Sigmoid colon (tissue), 4 donors: ENCODE data around the gene ZNF831.

Source experiments
- POLR2A ChIP-seq, 2 donors: fragments of 450-650 bp; IDR thresholded peaks; one replicate each; pipeline ENCODE4 v1.6.1; 2016; ENCODE audit warnings: antibody characterized with exemption in 2 of 2, mild to moderate bottlenecking in 2 of 2, moderate library complexity in 2 of 2
- POLR2AphosphoS5 ChIP-seq, 4 donors: sonication (generic); formaldehyde crosslinking; IDR thresholded peaks; one replicate each; pipeline ENCODE4 v1.6.1; 2017; ENCODE audit warnings: antibody characterized with exemption in 4 of 4
- TF ChIP-seq, protein P1 (sequence below), 4 experiments: fragments of 450-650 bp in 3 of 4; fragments of 200-600 bp in 1 of 4; IDR thresholded peaks; one replicate each; pipeline ENCODE4 v1.5.1; 2016 to 2019; ENCODE audit warnings: antibody characterized with exemption in 4 of 4, mild to moderate bottlenecking in 3 of 4, moderate library complexity in 2 of 4

DNA sequence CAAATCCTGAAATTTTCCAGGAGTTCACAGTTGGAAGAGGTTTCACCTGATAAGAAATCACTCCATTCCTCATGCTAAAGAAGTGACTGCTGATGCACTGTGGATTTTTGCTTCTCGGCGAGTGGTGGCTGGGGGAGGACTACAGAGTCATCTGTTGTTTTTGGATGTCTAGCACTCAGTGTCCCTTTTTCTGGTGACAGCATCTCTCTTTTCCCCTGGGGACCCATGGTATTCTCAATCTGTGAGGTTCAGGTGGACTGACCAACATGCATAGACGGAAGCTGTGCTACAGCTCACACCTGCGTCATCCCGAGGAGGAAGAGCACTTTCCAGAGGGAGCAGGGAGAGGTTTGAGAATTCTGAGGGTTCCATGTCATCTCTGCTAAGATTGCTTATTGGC lies 42.7 kb upstream of the ZNF831 start:
- TF ChIP-seq POLR2A (IDR thresholded peaks at IDR 0.05) (no peak), POLR2AphosphoS5 (IDR thresholded peaks at IDR 0.05) (no peak)
- TF ChIP-seq, protein P1, sequence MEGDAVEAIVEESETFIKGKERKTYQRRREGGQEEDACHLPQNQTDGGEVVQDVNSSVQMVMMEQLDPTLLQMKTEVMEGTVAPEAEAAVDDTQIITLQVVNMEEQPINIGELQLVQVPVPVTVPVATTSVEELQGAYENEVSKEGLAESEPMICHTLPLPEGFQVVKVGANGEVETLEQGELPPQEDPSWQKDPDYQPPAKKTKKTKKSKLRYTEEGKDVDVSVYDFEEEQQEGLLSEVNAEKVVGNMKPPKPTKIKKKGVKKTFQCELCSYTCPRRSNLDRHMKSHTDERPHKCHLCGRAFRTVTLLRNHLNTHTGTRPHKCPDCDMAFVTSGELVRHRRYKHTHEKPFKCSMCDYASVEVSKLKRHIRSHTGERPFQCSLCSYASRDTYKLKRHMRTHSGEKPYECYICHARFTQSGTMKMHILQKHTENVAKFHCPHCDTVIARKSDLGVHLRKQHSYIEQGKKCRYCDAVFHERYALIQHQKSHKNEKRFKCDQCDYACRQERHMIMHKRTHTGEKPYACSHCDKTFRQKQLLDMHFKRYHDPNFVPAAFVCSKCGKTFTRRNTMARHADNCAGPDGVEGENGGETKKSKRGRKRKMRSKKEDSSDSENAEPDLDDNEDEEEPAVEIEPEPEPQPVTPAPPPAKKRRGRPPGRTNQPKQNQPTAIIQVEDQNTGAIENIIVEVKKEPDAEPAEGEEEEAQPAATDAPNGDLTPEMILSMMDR (IDR thresholded peaks at IDR 0.05) = no peak
